K562 (cell line): ENCODE results near the gene DCN.

Experiments
- CBX3 ChIP-seq, 2 experiments: IDR thresholded peaks; 1 replicate in 1 of 2; 2 replicates in 1 of 2; pipeline ENCODE4 v1.6.1; 2012; ENCODE audit warnings: inconsistent platforms in 2 of 2, low read length in 2 of 2, borderline replicate concordance in 1 of 2, control low read depth in 1 of 2
- FIP1L1 ChIP-seq: fragments of 200-400 bp; formaldehyde crosslinking; IDR thresholded peaks from 2 replicates; pipeline ENCODE4 v1.6.1; 2018; ENCODE audit warnings: mild to moderate bottlenecking, low read depth, low read length; ENCODE audit not compliant: poor library complexity, severe bottlenecking
- FOXK1 ChIP-seq: sonication (generic); formaldehyde crosslinking; IDR thresholded peaks from 2 replicates; pipeline ENCODE4 v1.8.0; 2022; ENCODE audit warnings: missing genetic modification reagents, mild to moderate bottlenecking, borderline replicate concordance
- POLR2A ChIP-seq: fragments of 450-650 bp; conservative IDR thresholded peaks from 2 replicates; pipeline ENCODE4 v1.6.1; 2016
- SETDB1 ChIP-seq: IDR thresholded peaks from one replicate; pipeline ENCODE4 v1.6.1; 2012; ENCODE audit warnings: low read length, control low read depth, inconsistent platforms
- TF ChIP-seq, protein P1 (sequence below): sonication (generic); formaldehyde crosslinking; IDR thresholded peaks from 2 replicates; pipeline ENCODE4 v1.8.0; 2022; ENCODE audit warnings: missing genetic modification reagents, mild to moderate bottlenecking, borderline replicate concordance

GRCh38 chr12:91109148-91109564 is 73.5 kb downstream of the DCN start:
- TF ChIP-seq POLR2A (no peak), CBX3 (IDR thresholded peaks at IDR 0.05; ENCODE audit: borderline replicate concordance in 1 of 2, low read length in 2 of 2) (no peak), SETDB1 (no peak), FOXK1 (CRISPR knock-in tag) (no peak), FIP1L1 (no peak)
- TF ChIP-seq, protein P1, sequence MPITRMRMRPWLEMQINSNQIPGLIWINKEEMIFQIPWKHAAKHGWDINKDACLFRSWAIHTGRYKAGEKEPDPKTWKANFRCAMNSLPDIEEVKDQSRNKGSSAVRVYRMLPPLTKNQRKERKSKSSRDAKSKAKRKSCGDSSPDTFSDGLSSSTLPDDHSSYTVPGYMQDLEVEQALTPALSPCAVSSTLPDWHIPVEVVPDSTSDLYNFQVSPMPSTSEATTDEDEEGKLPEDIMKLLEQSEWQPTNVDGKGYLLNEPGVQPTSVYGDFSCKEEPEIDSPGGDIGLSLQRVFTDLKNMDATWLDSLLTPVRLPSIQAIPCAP (CRISPR knock-in tag): no peak
